PC-9 (cell line): ENCODE data around the gene DKC1. TPM values are rescaled to one million over a fixed set of nuclear protein-coding genes. Genes with fewer than 3 reads are reported as not detected.

Source experiments
- BruUV-seq: library from RNA; stranded (reverse); fragments of 400-500 nt; replicated peaks from 2 replicates; lab custom pipeline; 2021; lab: Mats Ljungman, UMichigan
- CTCF ChIA-PET: fragments of 300-600 bp; sonication (Branson Sonifier 250); formaldehyde crosslinking; loops from one replicate; lab custom pipeline; 2022; ENCODE audit warnings: antibody characterized with exemption; lab: Charles Lee
- POLR2A ChIA-PET: fragments of 300-600 bp; sonication (Branson Sonifier 250); formaldehyde crosslinking; loops from one replicate; lab custom pipeline; 2022; ENCODE audit warnings: antibody characterized with exemption; ENCODE audit not compliant: unreplicated experiment; lab: Charles Lee
- DNase-seq, 2 experiments: peaks; one replicate each; pipeline versions ENCODE4 v3.0.0 to v3.0.0-alpha.2; 2015 to 2022; ENCODE audit warnings: mixed read lengths in 1 of 2
- H2AFZ ChIP-seq: fragments of 200-600 bp; sonication (generic); 2 replicates; pipeline ENCODE4 v1.8.1; 2017; ENCODE audit warnings: antibody characterized with exemption
- H3F3A ChIP-seq: fragments of 200-600 bp; sonication (generic); 2 replicates; pipeline ENCODE4 v1.8.1; 2017; ENCODE audit warnings: antibody characterized with exemption, mild to moderate bottlenecking, low read depth; ENCODE audit not compliant: insufficient read depth
- H3K27ac ChIP-seq: fragments of 200-600 bp; sonication (generic); 2 replicates; pipeline ENCODE4 v1.6.1; 2016; ENCODE audit warnings: mixed run types
- H3K27me3 ChIP-seq: fragments of 200-600 bp; sonication (generic); 2 replicates; pipeline ENCODE4 v1.6.1; 2016; ENCODE audit warnings: low read depth, mixed run types; ENCODE audit not compliant: insufficient read depth
- H3K36me3 ChIP-seq: fragments of 200-600 bp; sonication (generic); 2 replicates; pipeline ENCODE4 v1.6.1; 2016; ENCODE audit warnings: low read depth, mixed run types
- H3K4me1 ChIP-seq: fragments of 200-600 bp; sonication (generic); replicated peaks from 2 replicates; pipeline ENCODE4 v1.6.1; 2016; ENCODE audit warnings: mixed run types; ENCODE audit not compliant: insufficient read depth
- H3K4me2 ChIP-seq: fragments of 200-600 bp; sonication (generic); 2 replicates; pipeline ENCODE4 v1.6.1; 2017; ENCODE audit warnings: mixed run types
- H3K4me3 ChIP-seq: fragments of 200-600 bp; sonication (generic); 2 replicates; pipeline ENCODE4 v1.6.1; 2016; ENCODE audit warnings: mixed run types
- H3K79me2 ChIP-seq: fragments of 200-600 bp; sonication (generic); 2 replicates; pipeline ENCODE4 v1.6.1; 2017; ENCODE audit warnings: low read depth, mixed run types
- H3K9me2 ChIP-seq: fragments of 200-600 bp; sonication (generic); 2 replicates; pipeline ENCODE4 v1.8.1; 2017; ENCODE audit warnings: mild to moderate bottlenecking; ENCODE audit not compliant: insufficient read depth
- H3K9me3 ChIP-seq: fragments of 200-600 bp; sonication (generic); 2 replicates; pipeline ENCODE4 v1.8.1; 2016; ENCODE audit warnings: low read depth; ENCODE audit not compliant: insufficient read depth
- H4K20me1 ChIP-seq: fragments of 200-600 bp; sonication (generic); 2 replicates; pipeline ENCODE4 v1.8.1; 2017; ENCODE audit not compliant: insufficient read depth
- EZH2 ChIP-seq: fragments of 200-600 bp; sonication (generic); IDR thresholded peaks from 2 replicates; pipeline ENCODE4 v1.8.0; 2017; ENCODE audit warnings: antibody characterized with exemption, low read depth
- intact Hi-C: fragments of 100-400 bp; cut with micrococcal nuclease; formaldehyde crosslinking; loops from one replicate; pipeline ENCODE4 v1.10.0; 2022; ENCODE audit not compliant: unreplicated experiment
- total RNA-seq: library from RNA; stranded (reverse); gene quantifications from 2 replicates; pipeline ENCODE4 v1.2.3, GENCODE V29; 2021
- TF ChIP-seq, protein P1 (sequence below): fragments of 200-600 bp; sonication (generic); conservative IDR thresholded peaks from 2 replicates; pipeline ENCODE4 v1.6.1; 2017; ENCODE audit warnings: mixed run types, antibody characterized with exemption, mild to moderate bottlenecking, moderate library complexity

Gene DKC1
- total RNA-seq, 1 experiment from 2014 or later: 101 TPM

DNA sequence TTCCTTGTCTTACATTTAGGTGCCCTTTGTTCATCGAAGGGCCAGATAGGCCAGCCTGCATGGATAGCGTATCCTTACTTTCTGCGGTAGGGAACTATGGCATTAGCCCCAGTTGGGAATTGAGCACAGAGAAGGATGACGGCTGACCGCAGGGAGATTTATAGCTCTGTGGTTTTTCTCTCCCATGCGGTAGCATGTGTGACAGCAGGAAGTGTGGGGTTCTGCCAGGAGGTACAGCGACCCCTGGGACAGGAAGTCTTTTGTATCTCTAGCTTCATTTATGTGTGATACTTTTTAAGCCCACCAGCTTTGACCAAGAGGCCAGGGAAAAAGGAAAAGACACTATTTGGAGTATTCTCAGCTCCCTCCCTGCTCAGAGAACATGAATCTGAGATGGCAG lies 44.8 kb upstream of the DKC1 start:
- Histone ChIP-seq H3K27ac (no peak overlapping the region), H3K79me2 (no peaks in the 10 kb centered on the region), H3K4me1 (peaks cover 19% of the 10 kb centered on the region; the same call in 1 of the 2 replicates), H3K27me3 (no peaks in the 10 kb centered on the region), H3K4me3 (no peak overlapping the region), H3K4me2 (no peak overlapping the region), H2AFZ (no peak overlapping the region), H3K36me3 (no peaks in the 10 kb centered on the region), H3K9me2 (no peaks in the 10 kb centered on the region), H3K9me3 (no peaks in the 10 kb centered on the region), H4K20me1 (no peaks in the 10 kb centered on the region), H3F3A (peaks cover 4% of the 10 kb centered on the region; the same call in 1 of the 2 replicates)
- no peak for DNase-seq
- ChIA-PET CTCF (interaction anchor here (0.6 kb wide), 1 partner anchor 14 kb away, joined by 3 read pairs; no protein-coding TSS in a partner anchor), POLR2A (no interaction called here)
- TF ChIP-seq, protein P1, sequence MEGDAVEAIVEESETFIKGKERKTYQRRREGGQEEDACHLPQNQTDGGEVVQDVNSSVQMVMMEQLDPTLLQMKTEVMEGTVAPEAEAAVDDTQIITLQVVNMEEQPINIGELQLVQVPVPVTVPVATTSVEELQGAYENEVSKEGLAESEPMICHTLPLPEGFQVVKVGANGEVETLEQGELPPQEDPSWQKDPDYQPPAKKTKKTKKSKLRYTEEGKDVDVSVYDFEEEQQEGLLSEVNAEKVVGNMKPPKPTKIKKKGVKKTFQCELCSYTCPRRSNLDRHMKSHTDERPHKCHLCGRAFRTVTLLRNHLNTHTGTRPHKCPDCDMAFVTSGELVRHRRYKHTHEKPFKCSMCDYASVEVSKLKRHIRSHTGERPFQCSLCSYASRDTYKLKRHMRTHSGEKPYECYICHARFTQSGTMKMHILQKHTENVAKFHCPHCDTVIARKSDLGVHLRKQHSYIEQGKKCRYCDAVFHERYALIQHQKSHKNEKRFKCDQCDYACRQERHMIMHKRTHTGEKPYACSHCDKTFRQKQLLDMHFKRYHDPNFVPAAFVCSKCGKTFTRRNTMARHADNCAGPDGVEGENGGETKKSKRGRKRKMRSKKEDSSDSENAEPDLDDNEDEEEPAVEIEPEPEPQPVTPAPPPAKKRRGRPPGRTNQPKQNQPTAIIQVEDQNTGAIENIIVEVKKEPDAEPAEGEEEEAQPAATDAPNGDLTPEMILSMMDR: no peak
- TF ChIP-seq EZH2: no peak
- intact Hi-C loops: no loop called here
- BruUV-seq: no TSS peak

DNA sequence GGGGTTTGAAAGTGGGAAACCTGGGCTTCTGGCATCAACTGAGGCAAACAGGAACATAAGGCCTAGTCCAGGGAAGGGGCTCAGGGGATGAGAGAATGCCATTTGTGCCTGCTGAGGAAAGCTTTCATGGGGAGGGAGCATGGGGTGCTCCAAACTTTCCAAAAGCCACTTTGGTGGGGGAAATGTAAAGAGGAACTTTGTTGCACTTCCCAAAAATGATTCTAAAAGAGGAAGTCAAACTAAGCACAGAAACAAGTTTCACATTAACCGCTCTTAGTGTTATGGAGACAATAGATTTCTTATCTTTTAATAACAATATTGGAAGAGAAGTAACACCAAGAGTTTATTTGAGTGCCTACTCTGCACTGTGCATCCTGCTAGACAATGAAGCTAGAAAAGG lies 44.0 kb upstream of the DKC1 start:
- H2AFZ ChIP-seq: no peak overlapping the region
- H3K9me2 ChIP-seq: no peaks in the 10 kb centered on the region
- BruUV-seq: no TSS peak
- H3K4me3 ChIP-seq: no peak overlapping the region
- CTCF ChIA-PET: interaction anchor here (0.6 kb wide), 1 partner anchor 15 kb away, joined by 3 read pairs; no protein-coding TSS in a partner anchor
- peaks cover 13% of the 10 kb centered on the region; the same call in 1 of the 2 replicates for H3K4me1 ChIP-seq
- no peak for DNase-seq
- no peaks in the 10 kb centered on the region for H3K36me3 ChIP-seq
- H3K4me2 ChIP-seq: no peak overlapping the region
- POLR2A ChIA-PET: no interaction called here
- TF ChIP-seq, protein P1: no peak
- TF ChIP-seq EZH2: no peak
- no peak overlapping the region for H3K27ac ChIP-seq
- H3K27me3 ChIP-seq: no peaks in the 10 kb centered on the region
- H3K9me3 ChIP-seq: no peaks in the 10 kb centered on the region
- H4K20me1 ChIP-seq: no peaks in the 10 kb centered on the region
- no peaks in the 10 kb centered on the region for H3F3A ChIP-seq
- intact Hi-C loops: no loop called here
- no peaks in the 10 kb centered on the region for H3K79me2 ChIP-seq

DNA sequence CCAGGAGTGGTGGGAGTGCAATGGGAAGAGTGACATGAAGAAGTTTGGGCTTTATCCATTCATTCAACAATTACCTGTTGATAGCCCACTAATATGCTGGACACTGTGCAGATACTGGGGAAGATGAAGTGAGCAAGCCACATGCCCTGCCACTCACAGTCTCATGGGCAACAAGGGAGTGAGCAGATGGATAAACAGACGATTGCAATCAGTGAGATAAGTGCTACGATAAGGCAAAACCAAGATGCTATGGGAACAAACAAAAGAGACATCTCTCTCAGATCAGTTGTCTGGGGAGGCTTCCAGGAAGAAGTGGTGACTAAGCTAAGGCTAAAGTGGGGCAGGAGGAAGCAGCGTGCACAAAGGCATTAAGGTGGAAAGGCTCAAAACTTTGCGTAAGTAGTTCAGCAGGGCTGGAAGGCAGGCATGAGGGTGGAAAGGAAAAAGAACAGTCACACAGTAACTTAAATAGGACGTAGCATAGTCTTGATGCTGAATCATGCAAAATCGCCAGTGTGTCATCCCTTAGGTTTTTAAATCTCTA lies 43.5 kb upstream of the DKC1 start:
- Histone ChIP-seq H3K36me3 (no peaks in the 10 kb centered on the region), H3K4me3 (no peak overlapping the region), H3K79me2 (no peaks in the 10 kb centered on the region), H3K9me2 (no peaks in the 10 kb centered on the region), H3K9me3 (no peaks in the 10 kb centered on the region), H3K27me3 (no peaks in the 10 kb centered on the region), H3F3A (no peaks in the 10 kb centered on the region), H2AFZ (no peak overlapping the region), H3K4me1 (peaks cover 13% of the 10 kb centered on the region; the same call in 1 of the 2 replicates), H3K27ac (0 out of 2 replicates have a peak overlapping the region, but pooled peaks have one; percentile 19), H4K20me1 (no peaks in the 10 kb centered on the region), H3K4me2 (peak overlapping the region; percentile 19; the same call in 1 of the 2 replicates)
- CTCF ChIA-PET: interaction anchor here (0.6 kb wide), 1 partner anchor 33 kb away, joined by 3 read pairs; no protein-coding TSS in a partner anchor
- TF ChIP-seq, protein P1: no peak
- no peak for TF ChIP-seq EZH2
- BruUV-seq: no TSS peak
- POLR2A ChIA-PET: no interaction called here
- intact Hi-C loops: no loop called here
- peak in 1 of 2 experiments; percentile 55 for DNase-seq
